GM19328 (cell line): ENCODE measurements around the gene EPS8L2.
"Not testable (repeated sequence)": the region's sequence is repeated elsewhere in the genome, so short reads cannot be mapped to it uniquely, and the experiment has no call there.

Experiments
- ATAC-seq: cut with Tn5 transposase; IDR thresholded peaks from one replicate; pipeline ENCODE4 v1.9.1; 2021; ENCODE audit warnings: mild to moderate bottlenecking, moderate library complexity; ENCODE audit not compliant: unreplicated experiment

Gene EPS8L2

GRCh38 chr11:724049-724777, 18.2 kb downstream of the EPS8L2 start:
- ATAC-seq: no peak

- no peak for ATAC-seq
Observed at GRCh38 chr11:724778-725386, 18.9 kb downstream of the EPS8L2 start.

GRCh38 chr11:725624-726202, 19.7 kb downstream of the EPS8L2 start:
- no peak for ATAC-seq

GRCh38 chr11:726278-727220, 20.5 kb downstream of the EPS8L2 start:
- ATAC-seq: no peak

- ATAC-seq: no peak
Observed at GRCh38 chr11:727281-727701, 21.3 kb downstream of the EPS8L2 start.

- ATAC-seq: no peak
Observed at GRCh38 chr11:727859-728748, 22.1 kb downstream of the EPS8L2 start.

GRCh38 chr11:728901-729491, 23.0 kb downstream of the EPS8L2 start:
- no peak for ATAC-seq

GRCh38 chr11:729492-730074, 23.6 kb downstream of the EPS8L2 start:
- no peak for ATAC-seq

- ATAC-seq: no peak
Observed at GRCh38 chr11:733072-733471, 27.0 kb downstream of the EPS8L2 start.

- not testable (repeated sequence) for ATAC-seq
Observed at GRCh38 chr11:734541-734940, 28.5 kb downstream of the EPS8L2 start.

GRCh38 chr11:737366-737765, 31.3 kb downstream of the EPS8L2 start:
- ATAC-seq: no peak

GRCh38 chr11:737899-738298, 31.9 kb downstream of the EPS8L2 start:
- ATAC-seq: not testable (repeated sequence)

- ATAC-seq: no peak
Observed at GRCh38 chr11:742156-742546, 36.1 kb downstream of the EPS8L2 start.

- ATAC-seq: no peak
Observed at GRCh38 chr11:742571-743201, 36.7 kb downstream of the EPS8L2 start.

- no peak for ATAC-seq
Observed at GRCh38 chr11:745428-745827, 39.4 kb downstream of the EPS8L2 start.

- ATAC-seq: peak; percentile 25
Observed at GRCh38 chr11:746289-747157, 40.5 kb downstream of the EPS8L2 start.

- peak; percentile 91 for ATAC-seq
Observed at GRCh38 chr11:747158-748006, 41.4 kb downstream of the EPS8L2 start, which contains the start of gene TALDO1. Gene TALDO1, plus strand, starts transcription at chr11:747464. Its CDS starts 18 bp downstream, at chr11:747482.
